Activated T-cell treated with anti-CD3 and anti-CD28 coated beads, Interleukin-2, amount 50 U/mL, for 4 hours (primary cell): Measurements from ENCODE around the gene PRKCZ. TPM values are rescaled to one million over a fixed set of nuclear protein-coding genes. Genes with fewer than 3 reads are reported as not detected.

Source experiments
- ATAC-seq, 2 donors: fragments of 200-7000 bp; cut with Tn5 transposase; one replicate each; pipeline ENCODE4 v1.10.0; 2021
- DNase-seq: peaks from one replicate; pipeline ENCODE4 v3.0.0-alpha.2; 2020
- H3K27me3 Mint-ChIP-seq: one replicate; pipeline ENCODE4 v1.8.0; 2021; ENCODE audit warnings: low read depth, mixed read lengths
- H3K36me3 Mint-ChIP-seq: one replicate; pipeline ENCODE4 v1.8.0; 2022; ENCODE audit warnings: mixed read lengths; ENCODE audit not compliant: insufficient read depth
- H3K4me1 Mint-ChIP-seq: one replicate; pipeline ENCODE4 v1.8.0; 2021; ENCODE audit warnings: low read depth, mixed read lengths
- H3K4me3 Mint-ChIP-seq: one replicate; pipeline ENCODE4 v1.8.0; 2021; ENCODE audit warnings: mild to moderate bottlenecking, moderate library complexity, mixed read lengths
- H3K9me3 Mint-ChIP-seq: one replicate; pipeline ENCODE4 v1.8.0; 2021; ENCODE audit warnings: mixed read lengths
- total RNA-seq, 3 donors: library from RNA; stranded (reverse); gene quantifications; one replicate each; pipeline ENCODE4 v1.2.1, GENCODE V29; 2021

The PRKCZ gene
- total RNA-seq, 3 donors from 2014 or later = 15.0 to 15.6 (median 15.0) TPM

DNA sequence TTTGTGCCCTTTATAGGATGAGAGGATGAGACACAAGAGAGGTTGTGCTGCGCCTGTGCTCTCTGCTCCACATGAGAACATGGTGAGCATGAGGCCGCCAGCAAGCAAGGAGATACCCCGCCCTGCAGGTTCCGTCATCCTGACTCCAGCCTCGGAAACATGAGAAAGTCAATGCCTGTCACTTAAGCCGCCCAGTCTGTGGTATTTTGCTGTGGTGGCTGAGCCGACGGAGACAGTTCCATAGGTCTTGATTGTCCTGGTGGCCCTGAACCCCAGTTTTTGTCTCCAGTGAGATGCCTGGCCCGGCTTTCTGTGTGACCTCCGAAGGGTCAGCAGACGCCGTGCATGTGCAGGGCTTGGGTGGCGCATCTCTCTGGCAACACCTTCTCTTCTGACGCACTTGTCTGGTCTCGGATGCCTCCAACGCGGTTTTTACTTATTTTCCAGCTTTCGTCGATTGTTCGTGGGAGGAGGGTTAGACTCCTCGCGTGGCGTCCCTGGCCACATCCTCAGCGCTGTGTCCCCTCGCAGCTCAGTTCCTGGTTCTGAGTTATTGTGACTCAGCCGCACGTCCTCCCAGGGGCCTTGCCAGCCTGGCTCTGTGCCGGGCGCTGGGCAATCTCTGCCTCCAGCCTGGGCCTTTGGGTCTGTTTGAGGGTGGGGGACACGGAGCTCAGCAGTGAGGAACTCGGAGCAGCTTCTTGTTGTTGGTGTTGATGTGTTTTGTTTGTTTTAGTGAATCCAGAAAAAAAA is 74.4 kb downstream of the PRKCZ start:
- no peaks in the 10 kb centered on the region for H3K27me3 Mint-ChIP-seq
- peaks cover 14% of the 10 kb centered on the region for H3K4me1 Mint-ChIP-seq
- DNase-seq = no peak
- H3K36me3 Mint-ChIP-seq = no peaks in the 10 kb centered on the region
- ATAC-seq = no peak
- H3K9me3 Mint-ChIP-seq = no peaks in the 10 kb centered on the region
- H3K4me3 Mint-ChIP-seq = no peak overlapping the region

DNA sequence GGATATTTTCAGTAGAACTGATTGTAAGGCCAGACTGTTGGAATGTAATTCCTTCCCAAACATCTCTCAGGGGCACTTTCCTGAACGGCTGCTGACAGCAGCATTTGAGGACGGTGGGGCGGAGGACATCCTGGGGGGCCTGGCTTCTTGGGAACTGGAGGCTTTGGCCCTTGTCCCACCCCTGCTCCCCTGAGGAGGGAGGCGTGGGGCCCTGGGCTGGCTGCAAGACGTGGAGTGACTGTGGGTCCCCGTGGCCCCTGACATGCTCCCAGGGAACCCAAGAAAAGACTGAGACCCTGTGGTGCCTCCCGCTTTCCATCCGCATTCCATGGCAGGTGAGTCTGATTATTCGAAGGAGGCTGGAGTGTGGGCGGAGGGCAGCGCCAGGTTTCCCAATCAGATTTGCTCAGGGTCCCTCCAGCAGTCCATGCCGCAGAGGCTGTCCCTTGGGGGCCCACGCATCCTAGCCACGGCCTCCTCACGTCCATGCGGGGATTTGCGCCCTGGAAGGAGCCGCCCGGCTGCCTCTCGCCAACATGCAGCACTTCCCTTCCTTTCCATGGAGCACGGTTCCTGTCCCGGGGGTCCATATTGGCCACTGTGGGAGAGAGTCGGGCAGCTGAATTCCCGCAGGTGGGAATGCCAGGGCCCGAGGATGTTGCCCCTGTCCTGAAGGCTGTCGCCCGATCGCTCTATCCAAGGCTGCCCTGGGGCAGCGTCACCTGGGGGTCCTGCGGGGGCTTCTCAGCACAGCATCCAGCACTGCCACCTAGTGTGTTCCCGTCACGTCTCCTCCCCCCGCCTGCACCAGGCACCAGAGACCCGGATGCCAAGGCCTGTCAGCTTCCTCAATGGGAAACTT is 75.4 kb downstream of the PRKCZ start:
- Mint-ChIP-seq H3K4me1 (peaks cover 14% of the 10 kb centered on the region), H3K4me3 (no peak overlapping the region), H3K9me3 (no peaks in the 10 kb centered on the region), H3K27me3 (no peaks in the 10 kb centered on the region), H3K36me3 (no peaks in the 10 kb centered on the region)
- DNase-seq (no peak), ATAC-seq (no peak)

DNA sequence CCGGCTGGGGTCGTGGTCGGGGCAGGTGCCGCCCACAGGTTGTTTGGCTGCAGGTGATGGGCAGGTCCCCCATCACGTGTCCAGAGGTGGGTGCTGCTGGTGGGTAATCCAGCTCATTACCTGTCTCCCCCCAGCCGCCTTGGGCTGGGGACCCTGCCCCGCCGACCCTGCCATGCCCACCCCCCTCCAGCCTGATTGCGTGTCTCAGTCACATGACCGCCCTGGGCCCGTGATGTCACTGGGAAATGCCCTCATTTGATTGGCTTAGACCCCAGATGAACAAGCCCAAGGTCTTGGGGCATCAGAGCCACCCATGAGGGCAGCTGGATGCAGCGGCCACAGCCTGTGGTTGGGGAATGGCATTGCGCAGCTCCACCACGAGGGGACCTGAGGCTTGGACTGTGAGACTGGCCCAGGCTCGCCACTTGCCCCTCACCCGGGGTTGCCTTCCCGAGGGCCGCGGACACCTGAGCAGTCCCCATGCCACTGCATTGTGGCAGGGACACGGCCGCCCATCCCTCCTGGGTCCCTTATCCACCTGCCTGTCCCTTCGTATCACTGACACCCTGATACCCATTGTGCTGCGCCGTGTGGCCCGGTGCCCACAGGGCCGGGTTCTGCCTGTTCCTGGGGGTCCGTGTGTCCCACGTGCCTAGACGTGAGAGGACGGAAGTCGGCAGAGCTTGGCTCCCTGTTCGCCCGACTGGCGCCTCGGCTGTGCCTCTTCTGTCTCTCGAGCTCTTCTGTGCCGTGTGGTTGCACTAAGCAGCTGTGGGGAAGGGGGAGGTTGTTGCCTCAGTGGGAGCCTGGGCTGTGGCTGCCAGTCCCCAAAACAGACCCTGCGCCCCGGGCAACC is 76.3 kb downstream of the PRKCZ start:
- H3K4me3 Mint-ChIP-seq = peak overlapping the region; percentile 69

DNA sequence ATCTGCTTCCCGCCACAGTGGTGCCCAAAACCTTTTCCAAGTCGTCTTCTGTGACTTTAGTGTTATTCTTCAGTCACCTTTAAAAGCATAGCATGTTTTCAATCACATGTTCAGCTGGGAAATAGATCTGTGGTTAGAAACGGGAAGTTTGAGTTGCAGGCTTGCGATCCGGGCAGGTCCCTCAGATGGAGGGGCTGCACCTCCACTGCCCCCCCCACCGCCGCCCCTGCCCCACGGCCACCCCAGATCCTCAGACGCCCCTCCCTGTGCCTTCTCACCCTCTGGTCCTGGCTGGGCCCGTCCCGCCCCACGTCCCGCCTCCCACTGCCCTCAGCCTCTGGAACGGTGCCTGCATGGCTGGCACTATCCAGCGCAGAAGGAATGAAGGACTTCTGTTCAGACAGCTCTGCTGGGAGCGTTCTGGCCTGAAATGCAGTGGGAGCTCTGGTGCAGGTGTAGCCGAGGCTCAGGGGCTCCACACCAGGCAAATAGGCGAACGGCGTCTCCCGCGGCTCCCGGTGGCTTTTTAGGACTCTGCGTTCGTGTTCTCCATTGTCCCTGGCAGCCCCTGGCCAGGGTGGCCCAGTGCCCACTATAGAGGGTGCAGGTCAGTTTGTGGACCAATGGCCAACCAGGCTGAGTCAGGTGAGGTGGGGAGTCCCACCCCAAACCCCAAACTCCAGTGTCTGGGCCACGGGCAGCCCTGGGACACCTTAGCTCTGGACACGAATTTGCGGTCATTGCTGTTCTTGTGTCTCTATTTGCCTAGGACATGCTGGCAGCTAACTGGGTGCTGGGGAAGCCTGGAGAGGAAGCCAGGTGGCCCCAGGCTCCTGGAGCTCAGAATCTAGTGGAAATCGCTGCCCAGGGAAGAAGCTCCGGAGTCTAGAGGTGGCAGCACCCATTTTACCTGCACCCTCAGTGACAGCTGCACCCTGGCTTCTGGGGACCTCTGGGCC is 77.3 kb downstream of the PRKCZ start:
- peak overlapping the region; percentile 69 for H3K4me3 Mint-ChIP-seq
- H3K27me3 Mint-ChIP-seq = no peaks in the 10 kb centered on the region
- DNase-seq (no peak), ATAC-seq (peak; percentile 23 to 30)
- peaks cover 22% of the 10 kb centered on the region for H3K4me1 Mint-ChIP-seq
- no peaks in the 10 kb centered on the region for H3K9me3 Mint-ChIP-seq
- H3K36me3 Mint-ChIP-seq = no peaks in the 10 kb centered on the region

More for the DNA sequence above, 76.3 kb downstream of the PRKCZ start:
- DNase-seq (no peak), ATAC-seq (peak; percentile 37 to 55)
- Mint-ChIP-seq H3K27me3 (no peaks in the 10 kb centered on the region), H3K9me3 (no peaks in the 10 kb centered on the region), H3K4me1 (peaks cover 16% of the 10 kb centered on the region), H3K36me3 (no peaks in the 10 kb centered on the region)

DNA sequence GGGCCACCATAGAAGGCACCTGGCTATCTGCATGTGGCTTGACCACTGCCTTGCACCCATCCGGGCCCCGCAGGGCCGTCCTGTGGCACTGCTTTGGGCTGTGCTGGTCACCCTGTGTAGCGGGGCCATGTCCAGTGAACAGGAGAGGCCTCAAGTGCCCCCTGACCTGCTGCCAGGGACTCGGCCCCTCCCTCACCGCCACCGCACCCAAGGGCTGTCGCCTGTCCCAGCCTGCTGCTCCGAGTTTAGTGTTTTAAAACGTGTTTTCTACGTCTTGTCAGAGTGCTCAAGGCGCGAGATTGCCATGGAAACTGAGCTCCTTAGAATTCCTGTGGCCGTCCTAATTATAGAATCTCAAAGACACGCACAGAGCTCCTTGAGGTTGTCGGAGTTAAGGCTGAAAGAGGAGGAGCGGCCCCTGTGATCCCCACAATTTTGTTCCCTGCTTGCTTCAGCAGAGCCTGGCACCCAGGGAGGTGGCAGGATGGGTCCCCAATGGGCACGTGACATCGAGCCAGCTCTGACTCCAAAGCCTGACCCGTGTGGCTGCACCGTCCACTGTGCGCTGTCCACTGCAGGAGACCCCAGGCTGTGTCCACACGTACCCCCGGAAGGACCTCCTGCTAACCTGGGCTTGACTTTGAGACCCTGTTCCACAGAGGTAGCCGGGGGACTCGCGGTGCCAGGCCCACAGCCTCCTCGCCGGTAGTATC is 78.1 kb downstream of the PRKCZ start:
- H3K36me3 Mint-ChIP-seq = no peaks in the 10 kb centered on the region
- DNase-seq = no peak

DNA sequence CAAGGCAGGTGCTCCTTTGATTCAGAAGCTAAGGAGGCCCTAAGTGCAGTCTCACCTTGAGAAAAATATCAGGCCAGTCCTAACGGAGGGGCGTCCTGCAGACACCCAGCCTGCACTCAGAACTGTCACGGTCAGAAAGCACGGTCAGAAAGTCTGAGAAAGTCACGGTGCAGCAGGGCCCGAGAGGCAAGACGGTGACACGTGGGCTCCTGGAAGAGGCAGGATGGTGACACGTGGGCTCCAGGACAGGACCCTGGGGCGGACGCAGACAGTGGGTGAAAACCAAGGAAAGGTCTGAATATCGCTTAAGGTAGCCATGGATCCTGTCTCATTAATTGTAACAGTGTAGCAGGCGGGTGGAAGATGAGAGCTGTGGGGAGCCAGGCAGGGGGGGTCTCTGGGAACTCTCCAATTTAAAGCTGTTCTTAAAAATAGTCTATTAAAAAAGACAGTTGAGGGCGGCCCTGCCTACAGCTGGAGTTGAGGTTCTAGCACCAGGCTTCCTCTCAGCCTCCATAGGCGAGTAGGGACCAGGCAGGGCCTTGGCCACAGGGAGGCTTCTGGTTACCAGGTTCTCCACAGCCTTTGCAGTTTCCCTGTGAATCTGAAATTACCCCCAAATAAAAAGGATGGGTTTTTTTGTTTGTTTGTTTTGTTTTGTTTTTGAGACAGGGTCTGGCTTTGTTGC is 79.2 kb downstream of the PRKCZ start:
- no peaks in the 10 kb centered on the region for H3K9me3 Mint-ChIP-seq
- no peaks in the 10 kb centered on the region for H3K36me3 Mint-ChIP-seq
- no peak overlapping the region for H3K4me3 Mint-ChIP-seq
- no peak for DNase-seq
- peaks cover 29% of the 10 kb centered on the region for H3K4me1 Mint-ChIP-seq
- H3K27me3 Mint-ChIP-seq = no peaks in the 10 kb centered on the region
- no peak for ATAC-seq

More for the DNA sequence above, 78.1 kb downstream of the PRKCZ start:
- Mint-ChIP-seq H3K27me3 (no peaks in the 10 kb centered on the region), H3K4me3 (no peak overlapping the region), H3K4me1 (peaks cover 29% of the 10 kb centered on the region), H3K9me3 (no peaks in the 10 kb centered on the region)
- ATAC-seq = no peak

DNA sequence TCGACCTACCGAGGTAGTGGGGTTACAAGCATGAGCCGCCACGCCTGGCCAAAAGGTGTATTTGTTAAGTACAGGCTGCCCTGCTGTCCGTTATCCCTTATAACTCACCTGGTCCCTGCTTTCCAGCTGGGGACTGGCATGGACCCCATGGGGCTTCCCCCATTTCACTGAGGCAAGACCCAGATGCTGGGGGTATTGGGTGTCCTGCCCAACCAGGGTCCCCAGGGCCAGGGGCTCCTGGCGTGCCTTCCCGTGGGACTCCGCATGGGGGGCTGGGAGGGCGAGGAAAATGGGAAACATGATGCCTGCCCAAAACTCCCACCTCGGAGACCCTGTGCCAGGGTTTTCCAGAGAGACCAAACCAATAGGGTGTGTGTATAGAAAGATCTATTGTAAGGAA is 79.9 kb downstream of the PRKCZ start:
- no peaks in the 10 kb centered on the region for H3K27me3 Mint-ChIP-seq
- DNase-seq = no peak
- H3K9me3 Mint-ChIP-seq = no peaks in the 10 kb centered on the region
- no peak for ATAC-seq
- no peak overlapping the region for H3K4me3 Mint-ChIP-seq
- H3K36me3 Mint-ChIP-seq = no peaks in the 10 kb centered on the region
- H3K4me1 Mint-ChIP-seq = peaks cover 29% of the 10 kb centered on the region

DNA sequence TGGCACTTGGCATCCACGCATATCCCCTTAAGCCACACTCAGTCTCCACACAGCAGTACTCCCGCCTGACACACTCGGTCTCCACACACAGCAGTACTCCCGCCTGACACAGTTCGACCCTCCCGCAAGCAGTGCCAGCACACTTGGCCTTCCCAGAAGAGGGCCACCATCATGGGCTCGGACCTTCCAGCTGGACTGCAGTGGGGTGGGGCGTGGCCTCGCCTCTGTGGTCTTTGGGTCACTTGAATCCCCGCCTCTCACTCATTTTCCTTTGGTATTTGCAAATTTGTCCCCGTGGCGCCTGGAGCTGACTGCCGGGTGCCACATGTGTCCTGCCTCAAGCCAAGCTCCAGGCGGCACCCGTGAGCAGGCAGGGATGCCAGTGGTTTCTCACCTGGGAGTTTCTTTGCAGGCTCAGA is 80.7 kb downstream of the PRKCZ start:
- Mint-ChIP-seq H3K4me3 (no peak overlapping the region), H3K4me1 (peaks cover 28% of the 10 kb centered on the region), H3K36me3 (no peaks in the 10 kb centered on the region), H3K27me3 (no peaks in the 10 kb centered on the region), H3K9me3 (no peaks in the 10 kb centered on the region)
- no peak for DNase-seq
- no peak for ATAC-seq

DNA sequence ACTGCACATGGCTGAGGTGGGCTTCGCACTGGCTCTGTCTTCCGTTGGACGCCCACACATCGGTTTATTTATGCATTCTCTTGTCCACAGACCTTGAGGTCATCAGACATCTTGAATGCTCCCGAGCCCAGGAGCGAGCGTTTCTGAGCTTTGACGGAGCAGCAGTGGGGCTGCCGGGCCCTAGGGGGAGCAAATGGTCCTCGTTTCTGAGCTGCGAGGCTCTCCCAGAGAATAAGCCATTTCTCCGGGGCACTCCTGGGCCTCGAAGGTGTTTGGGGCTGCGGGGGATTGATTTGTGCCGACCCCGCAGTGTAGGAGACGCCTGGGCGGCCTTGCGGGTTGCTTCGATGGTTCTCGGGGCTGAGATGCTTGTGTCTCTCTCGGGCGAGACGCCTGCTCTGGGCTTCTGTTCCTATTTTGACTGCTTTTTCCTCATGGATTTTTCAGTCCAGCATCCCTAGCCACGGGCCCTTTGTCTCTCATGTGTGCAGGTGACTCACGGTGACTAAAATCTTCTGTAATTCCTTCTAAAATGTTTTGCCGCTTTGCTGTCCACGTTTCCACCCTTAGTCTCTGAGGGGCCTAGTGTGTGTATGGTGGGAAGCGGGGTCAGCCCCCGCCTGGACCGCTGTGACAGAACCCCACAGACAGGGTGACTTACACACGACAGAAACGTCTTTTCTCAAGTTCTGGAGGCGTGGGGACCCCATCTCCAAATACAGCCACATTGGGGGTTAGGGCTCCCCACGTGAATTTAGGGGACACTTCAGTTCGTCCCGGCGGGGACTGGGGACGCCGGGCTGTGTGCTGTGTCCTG is 82.2 kb downstream of the PRKCZ start:
- Mint-ChIP-seq H3K4me3 (peak overlapping the region; percentile 78), H3K27me3 (no peaks in the 10 kb centered on the region), H3K9me3 (no peaks in the 10 kb centered on the region), H3K4me1 (peaks cover 20% of the 10 kb centered on the region), H3K36me3 (no peaks in the 10 kb centered on the region)
- DNase-seq (peak; percentile 17), ATAC-seq (no peak)

DNA sequence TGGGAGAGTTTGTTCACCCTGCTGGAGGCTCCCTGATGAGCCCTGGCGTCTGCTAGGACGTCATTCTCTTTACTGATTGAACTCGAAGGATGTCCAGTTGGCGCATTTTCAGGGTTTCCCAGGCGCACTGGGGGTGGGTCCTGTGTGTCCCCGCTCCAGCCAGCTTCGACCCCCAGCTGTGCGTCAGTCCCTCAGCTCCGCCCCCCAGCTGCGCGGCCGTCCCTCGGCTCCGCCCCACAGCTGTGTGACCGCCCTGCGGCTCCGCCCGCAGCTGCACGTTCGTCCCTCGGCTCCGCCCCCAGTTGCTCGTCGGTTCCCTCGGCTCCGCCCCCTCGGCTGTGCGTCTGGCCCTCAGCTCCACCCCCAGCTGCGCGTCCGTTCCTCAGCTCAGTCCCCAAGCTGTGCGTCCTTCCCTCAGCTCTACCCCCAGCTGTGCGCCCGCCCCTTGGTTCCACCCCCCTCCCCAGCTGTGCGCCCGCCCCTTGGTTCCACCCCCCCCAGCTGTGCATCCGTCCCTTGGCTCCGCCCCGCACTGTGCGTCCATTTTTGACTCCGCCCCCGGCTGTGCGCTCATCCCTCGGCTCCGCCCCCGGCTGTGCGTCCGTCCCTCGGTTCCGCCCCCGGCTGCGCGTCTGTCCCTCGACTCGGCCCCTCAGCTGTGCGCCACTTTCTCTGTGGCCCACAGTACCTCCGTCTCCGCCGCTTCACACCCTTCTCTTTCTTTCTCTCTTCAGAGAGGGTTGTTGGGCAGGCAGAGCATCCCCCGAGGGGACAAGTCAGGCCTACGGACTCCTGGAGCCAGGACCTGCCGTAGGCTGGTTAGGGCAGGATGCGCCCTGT is 83.0 kb downstream of the PRKCZ start:
- peak; percentile 93 for ATAC-seq
- Mint-ChIP-seq H3K9me3 (no peaks in the 10 kb centered on the region), H3K4me1 (peaks cover 18% of the 10 kb centered on the region), H3K36me3 (no peaks in the 10 kb centered on the region), H3K27me3 (no peaks in the 10 kb centered on the region), H3K4me3 (peak overlapping the region; percentile 78)
- peak; percentile 95 for DNase-seq

DNA sequence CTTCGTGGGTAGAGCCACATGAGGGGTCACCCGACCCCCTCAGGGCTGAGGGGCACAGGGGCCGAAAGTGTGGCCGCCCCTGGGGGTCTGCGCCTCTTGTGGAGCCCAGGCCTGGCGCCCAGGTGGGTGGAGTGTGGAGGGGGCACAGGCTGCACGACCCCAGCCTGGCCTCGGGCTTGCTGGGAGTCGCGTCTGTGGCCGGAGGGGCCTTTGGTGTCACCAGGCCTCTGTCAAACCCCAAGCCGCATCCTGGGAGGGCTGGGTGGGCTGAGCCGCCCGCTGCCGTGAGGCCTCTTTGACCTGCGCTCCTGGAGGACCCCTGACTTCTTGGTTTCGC is 83.6 kb downstream of the PRKCZ start:
- DNase-seq (no peak), ATAC-seq (no peak)
- Mint-ChIP-seq H3K4me3 (peak overlapping the region; percentile 78), H3K9me3 (no peaks in the 10 kb centered on the region), H3K27me3 (no peaks in the 10 kb centered on the region), H3K4me1 (peaks cover 18% of the 10 kb centered on the region), H3K36me3 (no peaks in the 10 kb centered on the region)
